Osteoblast (primary cell): ENCODE data around the gene NTM. TPM values are rescaled to one million over a fixed set of nuclear protein-coding genes. Genes with fewer than 3 reads are reported as not detected.

Source experiments
- DNase-seq: peaks from one replicate; pipeline ENCODE4 v3.0.0; 2011; ENCODE audit warnings: low spot score, mixed read lengths; ENCODE audit not compliant: insufficient read length; ENCODE audit errors: missing footprints
- H2AFZ ChIP-seq: 2 replicates; pipeline ENCODE4 v1.6.0; 2011; ENCODE audit warnings: mild to moderate bottlenecking, low read length
- H3K27ac ChIP-seq: 2 replicates; pipeline ENCODE4 v1.5.1; 2011; ENCODE audit warnings: mild to moderate bottlenecking, low read depth, low read length, moderate library complexity
- H3K27me3 ChIP-seq: 2 replicates; pipeline ENCODE4 v1.6.0; 2012; ENCODE audit warnings: mild to moderate bottlenecking, control low read depth, inconsistent platforms, low read length, moderate library complexity; ENCODE audit not compliant: insufficient read depth
- H3K36me3 ChIP-seq: 2 replicates; pipeline ENCODE4 v1.5.1; 2011; ENCODE audit warnings: mild to moderate bottlenecking, low read length, control low read depth, moderate library complexity; ENCODE audit not compliant: insufficient read depth
- H3K4me1 ChIP-seq: 2 replicates; pipeline ENCODE4 v1.5.1; 2011; ENCODE audit warnings: mild to moderate bottlenecking, low read length, control low read depth, moderate library complexity; ENCODE audit not compliant: insufficient read depth
- H3K4me2 ChIP-seq: 2 replicates; pipeline ENCODE4 v1.6.0; 2011; ENCODE audit warnings: mild to moderate bottlenecking, low read length; ENCODE audit not compliant: insufficient read depth
- H3K4me3 ChIP-seq: fragments of 200-600 bp; sonication (generic); 3 replicates; pipeline ENCODE4 v1.5.1; 2012; ENCODE audit warnings: mild to moderate bottlenecking, low read length, inconsistent platforms; ENCODE audit not compliant: insufficient read depth
- H3K79me2 ChIP-seq: 2 replicates; pipeline ENCODE4 v1.6.0; 2012; ENCODE audit warnings: mild to moderate bottlenecking, low read length, control low read depth, inconsistent platforms; ENCODE audit not compliant: insufficient read depth
- H3K9me3 ChIP-seq: 2 replicates; pipeline ENCODE4 v1.5.1; 2011; ENCODE audit warnings: low read depth, low read length, control low read depth
- H4K20me1 ChIP-seq: 2 replicates; pipeline ENCODE4 v1.6.0; 2012; ENCODE audit warnings: mild to moderate bottlenecking, low read length, control low read depth; ENCODE audit not compliant: insufficient read depth
- CTCF ChIP-seq: IDR thresholded peaks from 2 replicates; pipeline ENCODE4 v1.5.1; 2011; ENCODE audit warnings: mild to moderate bottlenecking, low read depth, low read length, moderate library complexity; ENCODE audit errors: extremely low read depth
- total RNA-seq: library from RNA; depleted of rRNA; stranded (reverse); fragments of >200 nt; gene quantifications from 2 replicates; pipeline ENCODE4 v1.2.3, GENCODE V29; 2012

The NTM gene
- total RNA-seq, 1 donor: 48.1 TPM

GRCh38 chr11:131682373-131683015, 312.1 kb downstream of the NTM start:
- Histone ChIP-seq H3K79me2 (no peaks in the 10 kb centered on the region), H3K9me3 (no peaks in the 10 kb centered on the region), H3K27ac (no peak overlapping the region), H3K4me2 (no peak overlapping the region), H3K27me3 (peaks cover 25% of the 10 kb centered on the region), H3K36me3 (no peaks in the 10 kb centered on the region), H4K20me1 (no peaks in the 10 kb centered on the region), H3K4me3 (no peak overlapping the region), H2AFZ (no peak overlapping the region), H3K4me1 (no peaks in the 10 kb centered on the region)
- TF ChIP-seq CTCF: no peak
- DNase-seq: peak; percentile 64

GRCh38 chr11:131683131-131683530, 312.7 kb downstream of the NTM start:
- DNase-seq: no peak
- Histone ChIP-seq H3K79me2 (no peaks in the 10 kb centered on the region), H3K4me3 (no peak overlapping the region), H4K20me1 (no peaks in the 10 kb centered on the region), H3K27me3 (peaks cover 25% of the 10 kb centered on the region), H2AFZ (no peak overlapping the region), H3K4me2 (no peak overlapping the region), H3K9me3 (no peaks in the 10 kb centered on the region), H3K27ac (no peak overlapping the region), H3K4me1 (peaks cover under 1% of the 10 kb centered on the region), H3K36me3 (no peaks in the 10 kb centered on the region)
- TF ChIP-seq CTCF: no peak

- H2AFZ ChIP-seq: no peak overlapping the region
- peak; percentile 21 for DNase-seq
- peaks cover 25% of the 10 kb centered on the region for H3K27me3 ChIP-seq
- H3K4me2 ChIP-seq: no peak overlapping the region
- H3K79me2 ChIP-seq: no peaks in the 10 kb centered on the region
- H4K20me1 ChIP-seq: no peaks in the 10 kb centered on the region
- H3K4me1 ChIP-seq: peaks cover 3% of the 10 kb centered on the region
- H3K4me3 ChIP-seq: no peak overlapping the region
- TF ChIP-seq CTCF: no peak
- H3K36me3 ChIP-seq: no peaks in the 10 kb centered on the region
- no peak overlapping the region for H3K27ac ChIP-seq
- no peaks in the 10 kb centered on the region for H3K9me3 ChIP-seq
Measured at GRCh38 chr11:131683666-131684065, 313.3 kb downstream of the NTM start.

GRCh38 chr11:131684111-131685060, 314.0 kb downstream of the NTM start:
- DNase-seq: peak; percentile 88
- Histone ChIP-seq H2AFZ (no peak overlapping the region), H4K20me1 (no peaks in the 10 kb centered on the region), H3K27me3 (peaks cover 25% of the 10 kb centered on the region), H3K36me3 (no peaks in the 10 kb centered on the region), H3K4me1 (peaks cover 3% of the 10 kb centered on the region), H3K79me2 (no peaks in the 10 kb centered on the region), H3K27ac (no peak overlapping the region), H3K4me3 (no peak overlapping the region), H3K9me3 (no peaks in the 10 kb centered on the region), H3K4me2 (no peak overlapping the region)
- no peak for TF ChIP-seq CTCF
